GM23338 (cell line): ENCODE measurements around the gene OR14C36. TPM values are rescaled to one million over a fixed set of nuclear protein-coding genes. Genes with fewer than 3 reads are reported as not detected.

Source experiments
- ATAC-seq: fragments of 200-7000 bp; cut with Tn5 transposase; 3 replicates; pipeline ENCODE4 v1.9.1; 2020
- DNase-seq: peaks from one replicate; pipeline ENCODE4 v3.0.0-alpha.2; 2015; ENCODE audit warnings: low spot score
- H2AFZ ChIP-seq: fragments of 200-600 bp; sonication (generic); 2 replicates; pipeline ENCODE4 v1.8.0; 2016; ENCODE audit warnings: antibody characterized with exemption, mild to moderate bottlenecking, moderate library complexity
- H3F3A ChIP-seq: fragments of 200-600 bp; sonication (generic); replicated peaks from 2 replicates; pipeline ENCODE4 v1.8.0; 2017; ENCODE audit warnings: antibody characterized with exemption, mixed run types, low read depth
- H3K27ac ChIP-seq: fragments of 200-600 bp; sonication (generic); 2 replicates; pipeline ENCODE4 v1.6.1; 2016; ENCODE audit warnings: low read depth
- H3K27me3 ChIP-seq: fragments of 200-600 bp; sonication (generic); 2 replicates; pipeline ENCODE4 v1.8.0; 2016; ENCODE audit warnings: mild to moderate bottlenecking, mixed run types, moderate library complexity; ENCODE audit not compliant: insufficient read depth
- H3K36me3 ChIP-seq: fragments of 200-600 bp; sonication (generic); 2 replicates; pipeline ENCODE4 v1.8.0; 2016; ENCODE audit warnings: mild to moderate bottlenecking; ENCODE audit not compliant: insufficient read depth
- H3K4me1 ChIP-seq: fragments of 200-600 bp; sonication (generic); 2 replicates; pipeline ENCODE4 v1.8.0; 2016; ENCODE audit warnings: mild to moderate bottlenecking, moderate library complexity; ENCODE audit not compliant: insufficient read depth
- H3K4me2 ChIP-seq: fragments of 200-600 bp; sonication (generic); 2 replicates; pipeline ENCODE4 v1.7.1; 2017; ENCODE audit warnings: mixed run types
- H3K4me3 ChIP-seq: fragments of 200-600 bp; sonication (generic); 2 replicates; pipeline ENCODE4 v1.6.1; 2016; ENCODE audit warnings: mixed run types
- H3K79me2 ChIP-seq: fragments of 200-600 bp; sonication (generic); replicated peaks from 2 replicates; pipeline ENCODE4 v1.8.0; 2017; ENCODE audit warnings: mild to moderate bottlenecking; ENCODE audit not compliant: insufficient read depth
- H3K9me2 ChIP-seq: fragments of 200-600 bp; sonication (generic); 2 replicates; pipeline ENCODE4 v1.8.0; 2017; ENCODE audit not compliant: insufficient read depth
- H4K20me1 ChIP-seq: fragments of 200-600 bp; sonication (generic); replicated peaks from 2 replicates; pipeline ENCODE4 v1.8.0; 2017; ENCODE audit warnings: mild to moderate bottlenecking; ENCODE audit not compliant: insufficient read depth
- H3K27ac Mint-ChIP-seq: 2 replicates; pipeline ENCODE4 v1.8.0; 2020; ENCODE audit warnings: inconsistent platforms, mild to moderate bottlenecking, moderate library complexity, mixed read lengths
- H3K27me3 Mint-ChIP-seq: 3 replicates; pipeline ENCODE4 v1.8.0; 2022; ENCODE audit warnings: low read depth, mild to moderate bottlenecking, moderate library complexity, mixed read lengths, inconsistent platforms; ENCODE audit not compliant: insufficient read depth, poor library complexity
- H3K36me3 Mint-ChIP-seq: 3 replicates; pipeline ENCODE4 v1.8.0; 2021; ENCODE audit warnings: low read depth, mild to moderate bottlenecking, inconsistent platforms, moderate library complexity, mixed read lengths
- H3K4me1 Mint-ChIP-seq: 3 replicates; pipeline ENCODE4 v1.8.0; 2020; ENCODE audit warnings: mild to moderate bottlenecking, inconsistent platforms, mixed read lengths
- H3K4me3 Mint-ChIP-seq: 3 replicates; pipeline ENCODE4 v1.8.0; 2021; ENCODE audit warnings: moderate library complexity, mild to moderate bottlenecking, inconsistent platforms, mixed read lengths
- H3K9me3 Mint-ChIP-seq: 3 replicates; pipeline ENCODE4 v1.8.0; 2020; ENCODE audit warnings: moderate library complexity, mild to moderate bottlenecking, inconsistent platforms, mixed read lengths
- CREB1 ChIP-seq: fragments of 250-450 bp; sonication (Bioruptor Pico); IDR thresholded peaks from 2 replicates; pipeline ENCODE4 v1.5.0; 2020; ENCODE audit warnings: low read depth, mild to moderate bottlenecking, moderate library complexity
- CTCF ChIP-seq, 2 experiments: fragments of 200-600 bp in 1 of 2; sonication (generic) in 1 of 2; conservative IDR thresholded peaks; 2 replicates each; pipeline versions ENCODE4 v1.5.1 to v1.6.1; 2016 to 2017; ENCODE audit warnings: antibody characterized with exemption in 2 of 2, low read depth in 2 of 2, mild to moderate bottlenecking in 2 of 2, moderate library complexity in 1 of 2
- ETS1 ChIP-seq: IDR thresholded peaks from 2 replicates; pipeline ENCODE4 v1.6.1; 2016; ENCODE audit warnings: antibody characterized with exemption
- EZH2 ChIP-seq: fragments of 200-600 bp; sonication (generic); IDR thresholded peaks from one replicate; pipeline ENCODE4 v1.8.0; 2017; ENCODE audit warnings: antibody characterized with exemption, mild to moderate bottlenecking, low read depth; ENCODE audit not compliant: unreplicated experiment
- EZH2phosphoT487 ChIP-seq: fragments of 200-600 bp; sonication (generic); IDR thresholded peaks from one replicate; pipeline ENCODE4 v1.8.1; 2018; ENCODE audit warnings: antibody characterized with exemption; ENCODE audit not compliant: unreplicated experiment
- JUNB ChIP-seq: IDR thresholded peaks from one replicate; pipeline ENCODE4 v1.6.1; 2016; ENCODE audit warnings: antibody characterized with exemption; ENCODE audit not compliant: unreplicated experiment
- NANOG ChIP-seq: IDR thresholded peaks from 2 replicates; pipeline ENCODE4 v1.6.1; 2016; ENCODE audit warnings: antibody characterized with exemption, borderline replicate concordance
- POLR2AphosphoS5 ChIP-seq: IDR thresholded peaks from 2 replicates; pipeline ENCODE4 v1.6.1; 2016; ENCODE audit warnings: antibody characterized with exemption, low read depth
- REST ChIP-seq: IDR thresholded peaks from one replicate; pipeline ENCODE4 v1.6.1; 2018; ENCODE audit warnings: antibody characterized with exemption; ENCODE audit not compliant: unreplicated experiment
- STAT1 ChIP-seq: IDR thresholded peaks from one replicate; pipeline ENCODE4 v1.6.1; 2016; ENCODE audit warnings: antibody characterized with exemption; ENCODE audit not compliant: unreplicated experiment
- ZNF114 ChIP-seq: fragments of 250-450 bp; sonication (Bioruptor Pico); IDR thresholded peaks from 2 replicates; pipeline ENCODE4 v1.5.0; 2020; ENCODE audit warnings: mild to moderate bottlenecking, moderate library complexity
- ZNF331 ChIP-seq: fragments of 250-450 bp; sonication (Bioruptor Pico); IDR thresholded peaks from 2 replicates; pipeline ENCODE4 v1.5.0; 2020; ENCODE audit warnings: low read depth, mild to moderate bottlenecking, moderate library complexity
- ZNF462 ChIP-seq: fragments of 250-450 bp; sonication (Bioruptor Pico); IDR thresholded peaks from 2 replicates; pipeline ENCODE4 v1.5.0; 2020; ENCODE audit warnings: mild to moderate bottlenecking, moderate library complexity
- polyA plus RNA-seq: library from polyadenylated mRNA; unstranded; fragments of >200 nt; fragmentation: Nextera tagmentation; extraction: Ambion mirVana; gene quantifications from 2 replicates; pipeline ENCODE4 v1.2.1, GENCODE V29; 2016
- total RNA-seq: library from RNA; depleted of rRNA; stranded (reverse); fragments of >200 nt; shearing (Covaris generic); gene quantifications from 2 replicates; pipeline ENCODE4 v1.2.3, GENCODE V29; 2014

The OR14C36 gene
- total and polyA plus RNA-seq, 2 experiments from 2014 or later = not detected

- DNase-seq (no peak), ATAC-seq (no peak)
- H3K4me1 Mint-ChIP-seq = no peaks in the 10 kb centered on the region
- H4K20me1 ChIP-seq = no peaks in the 10 kb centered on the region
- no peak overlapping the region for H3K4me3 ChIP-seq
- no peaks in the 10 kb centered on the region for H3K9me2 ChIP-seq
- H3K4me1 ChIP-seq = no peaks in the 10 kb centered on the region
- H3K27me3 ChIP-seq = no peaks in the 10 kb centered on the region
- H3K36me3 ChIP-seq = no peaks in the 10 kb centered on the region
- H3K4me2 ChIP-seq = no peak overlapping the region
- no peak overlapping the region for H2AFZ ChIP-seq
- no peak overlapping the region for H3K4me3 Mint-ChIP-seq
- no peaks in the 10 kb centered on the region for H3F3A ChIP-seq
- no peak overlapping the region for H3K27ac Mint-ChIP-seq
- TF ChIP-seq EZH2 (no peak), REST (no peak), NANOG (no peak), EZH2phosphoT487 (no peak), ZNF331 (CRISPR knock-in tag) (no peak), POLR2AphosphoS5 (no peak), JUNB (no peak), ZNF114 (CRISPR knock-in tag) (no peak), ETS1 (no peak), CTCF (conservative IDR thresholded peaks at IDR 0.05; ENCODE audit: low read depth in 2 of 2) (no peak), ZNF462 (no peak), STAT1 (no peak), CREB1 (CRISPR knock-in tag) (no peak)
- H3K27ac ChIP-seq = no peak overlapping the region
- H3K36me3 Mint-ChIP-seq = peaks cover 28% of the 10 kb centered on the region
- H3K79me2 ChIP-seq = no peaks in the 10 kb centered on the region
- H3K27me3 Mint-ChIP-seq = no peaks in the 10 kb centered on the region
- H3K9me3 Mint-ChIP-seq = peaks cover 84% of the 10 kb centered on the region
Measured at GRCh38 chr1:248376916-248377315, 28.3 kb downstream of the OR14C36 start.
